DND-41 (cell line): Measurements from ENCODE around the gene ILDR2.

Experiments used
- CTCF ChIP-seq: IDR thresholded peaks from 2 replicates; pipeline ENCODE4 v1.5.1; 2012; ENCODE audit warnings: borderline replicate concordance, low read length, moderate library complexity, mild to moderate bottlenecking; ENCODE audit not compliant: poor library complexity, severe bottlenecking; ENCODE audit errors: extremely low read depth
- EZH2 ChIP-seq: IDR thresholded peaks from 3 replicates; pipeline ENCODE4 v1.6.1; 2012; ENCODE audit warnings: borderline replicate concordance, low read depth, mild to moderate bottlenecking, moderate library complexity, low read length, inconsistent platforms; ENCODE audit not compliant: severe bottlenecking

DNA sequence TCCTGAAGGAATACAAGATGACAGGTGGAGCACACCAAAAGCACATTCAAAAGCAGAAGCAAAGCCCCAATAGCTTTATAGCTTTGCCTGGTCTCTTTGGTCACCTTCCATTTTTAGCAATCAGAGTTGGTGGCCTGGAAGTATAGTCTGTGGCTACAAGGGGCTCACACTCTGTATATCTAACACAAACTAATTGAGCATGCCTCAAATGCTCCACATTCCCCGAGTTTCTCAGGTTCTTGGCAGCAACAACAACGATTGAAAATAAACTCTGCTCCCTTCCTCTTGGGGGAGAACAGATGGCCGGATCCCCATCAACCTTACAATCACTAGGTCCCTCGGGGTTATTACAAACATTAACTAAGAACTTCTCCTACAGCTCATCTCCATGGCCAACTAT is 74.4 kb downstream of the ILDR2 start:
- no peak for TF ChIP-seq CTCF
- no peak for TF ChIP-seq EZH2
